SW 1271 (cell line): Measurements from ENCODE around the gene LRRC51.

Experiments used
- DNase-seq, 2 experiments: peaks; one replicate each; lab custom pipeline; 2025; lab: John Stamatoyannopoulos, UW

LRRC51 gene

GRCh38 chr11:72080326-72081183, at the start of gene LRRC51, which contains the start of gene NUMA1:
LRRC51 (plus strand) TSS chr11:72080850; CDS start chr11:72089084, 8,234 bp downstream.
NUMA1 (minus strand) TSS chr11:72080542; CDS start chr11:72035943, 44,599 bp downstream.
- DNase-seq: peak; percentile 100

DNA sequence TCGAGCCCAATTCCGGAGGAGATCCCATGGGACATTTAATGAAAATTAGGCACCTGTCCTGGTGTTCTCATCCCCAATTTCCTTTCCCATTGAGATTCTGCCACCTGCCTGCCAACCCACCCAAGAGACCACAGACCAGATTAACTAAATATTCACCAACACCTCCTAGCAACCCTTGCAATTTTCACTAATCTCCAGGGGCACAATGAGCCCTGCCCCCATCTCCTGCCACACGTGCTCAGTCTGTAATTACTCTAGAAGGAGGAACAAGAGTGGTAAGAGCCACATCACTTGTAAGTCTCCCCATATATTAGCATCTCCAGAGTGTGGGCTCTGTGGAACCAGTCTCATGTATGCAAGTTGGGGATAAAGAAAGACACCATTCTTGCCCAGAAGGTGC, 44.0 kb upstream of the LRRC51 start:
- no peak for DNase-seq

GRCh38 chr11:72037554-72038311, 42.9 kb upstream of the LRRC51 start:
- DNase-seq: no peak

- DNase-seq: no peak
These were observed 42.2 kb upstream of the LRRC51 start for GRCh38 chr11:72038491-72038890.

- no peak for DNase-seq
These were observed 41.4 kb upstream of the LRRC51 start for GRCh38 chr11:72039031-72039855.

GRCh38 chr11:72039856-72040401, 40.7 kb upstream of the LRRC51 start:
- no peak for DNase-seq

DNA sequence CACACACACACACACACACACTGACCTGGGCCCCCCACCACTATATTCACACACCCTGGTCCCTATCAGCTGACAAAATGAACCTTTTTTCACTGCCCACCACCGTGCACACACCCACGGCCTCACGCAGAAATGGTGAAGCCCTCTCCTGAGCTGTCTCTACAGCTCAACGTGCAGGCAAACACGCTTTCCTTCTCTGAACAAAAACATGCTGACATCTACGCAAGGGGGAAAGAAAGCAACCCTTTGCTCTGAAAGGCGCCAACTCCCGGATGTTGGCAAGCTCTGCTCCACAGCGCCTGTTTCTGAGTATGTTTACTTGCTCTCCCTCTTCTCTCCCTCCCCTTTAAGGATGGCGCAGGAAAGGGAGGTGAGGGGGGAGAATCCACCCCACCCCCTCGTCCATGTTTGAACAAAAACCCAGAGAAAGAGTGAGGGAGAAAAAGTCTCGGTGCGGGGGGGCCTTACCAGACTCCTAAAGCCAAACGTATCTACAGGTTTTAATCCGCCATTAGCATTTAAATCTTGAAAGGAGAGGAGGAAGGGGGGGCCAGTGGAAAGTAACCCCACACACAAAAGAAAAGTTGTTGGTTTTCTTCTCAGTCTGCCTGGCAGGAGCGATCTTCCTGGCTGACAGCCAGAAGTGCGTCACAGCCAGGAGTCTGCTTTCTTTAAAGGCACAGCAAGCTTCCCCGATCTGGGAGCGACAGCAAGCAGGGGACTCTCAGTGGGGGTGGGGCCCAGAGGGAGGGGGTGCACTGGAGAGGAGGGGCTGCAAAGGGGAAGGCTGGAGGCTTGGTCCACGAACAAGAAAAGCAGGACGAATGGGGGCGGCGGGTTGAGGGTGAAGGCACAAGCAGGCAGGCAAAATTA, 39.9 kb upstream of the LRRC51 start:
- peak; percentile 57 to 87 for DNase-seq

- DNase-seq: peak; percentile 19 to 69
These were observed 39.1 kb upstream of the LRRC51 start for GRCh38 chr11:72041364-72042063.

GRCh38 chr11:72042064-72042745, 38.4 kb upstream of the LRRC51 start:
- no peak for DNase-seq

GRCh38 chr11:72045849-72046248, 34.8 kb upstream of the LRRC51 start:
- no peak for DNase-seq

GRCh38 chr11:72048766-72049460, 31.7 kb upstream of the LRRC51 start:
- no peak for DNase-seq

GRCh38 chr11:72058416-72059034, 22.1 kb upstream of the LRRC51 start:
- no peak for DNase-seq

- no peak for DNase-seq
These were observed 18.8 kb upstream of the LRRC51 start for GRCh38 chr11:72061739-72062396.

- no peak for DNase-seq
These were observed 13.8 kb upstream of the LRRC51 start for GRCh38 chr11:72066855-72067254.

- DNase-seq: no peak
These were observed 13.4 kb upstream of the LRRC51 start for GRCh38 chr11:72067266-72067665.

DNA sequence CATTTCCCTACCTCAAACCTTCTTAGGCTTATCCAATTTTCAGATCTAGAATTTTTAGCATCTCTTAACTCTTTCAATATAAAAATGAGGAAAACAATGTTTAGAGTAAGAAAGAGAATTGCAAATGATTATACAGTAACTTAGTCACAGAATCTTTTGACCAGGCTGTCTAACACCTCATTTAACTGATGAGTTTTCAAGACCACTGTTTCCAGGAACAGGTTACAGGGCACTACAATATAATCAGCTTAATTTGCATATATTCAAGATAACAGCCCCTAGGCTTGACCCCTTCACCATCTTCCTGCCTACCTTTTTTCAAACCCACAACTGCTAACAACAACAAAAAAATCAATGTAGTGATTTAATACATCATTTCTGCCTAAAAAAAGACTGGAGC, 13.0 kb upstream of the LRRC51 start:
- DNase-seq: no peak

GRCh38 chr11:72069200-72069599, 11.4 kb upstream of the LRRC51 start:
- DNase-seq: no peak

GRCh38 chr11:72069787-72070251, 10.8 kb upstream of the LRRC51 start:
- peak; percentile 85 to 90 for DNase-seq
